IPS-15b (cell line): Measurements from ENCODE around the gene NABP1.

Experiments used
- H3K27me3 ChIP-seq: one replicate; pipeline ENCODE4 v1.6.1; 2013; ENCODE audit warnings: low read length; ENCODE audit not compliant: control insufficient read depth, insufficient read depth
- H3K36me3 ChIP-seq: one replicate; pipeline ENCODE4 v1.6.1; 2013; ENCODE audit warnings: low read length; ENCODE audit not compliant: control insufficient read depth, insufficient read depth
- H3K4me1 ChIP-seq: one replicate; pipeline ENCODE4 v1.6.1; 2013; ENCODE audit warnings: mild to moderate bottlenecking, low read length; ENCODE audit not compliant: control insufficient read depth, insufficient read depth
- H3K4me3 ChIP-seq: one replicate; pipeline ENCODE4 v1.5.1; 2013; ENCODE audit warnings: low read depth, low read length
- H3K9ac ChIP-seq: one replicate; pipeline ENCODE4 v1.6.1; 2013; ENCODE audit warnings: low read depth, mild to moderate bottlenecking, low read length
- H3K9me3 ChIP-seq: one replicate; pipeline ENCODE4 v1.6.1; 2013; ENCODE audit warnings: mild to moderate bottlenecking, low read length; ENCODE audit not compliant: control insufficient read depth, insufficient read depth

The NABP1 gene, protein sequence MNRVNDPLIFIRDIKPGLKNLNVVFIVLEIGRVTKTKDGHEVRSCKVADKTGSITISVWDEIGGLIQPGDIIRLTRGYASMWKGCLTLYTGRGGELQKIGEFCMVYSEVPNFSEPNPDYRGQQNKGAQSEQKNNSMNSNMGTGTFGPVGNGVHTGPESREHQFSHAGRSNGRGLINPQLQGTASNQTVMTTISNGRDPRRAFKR

DNA sequence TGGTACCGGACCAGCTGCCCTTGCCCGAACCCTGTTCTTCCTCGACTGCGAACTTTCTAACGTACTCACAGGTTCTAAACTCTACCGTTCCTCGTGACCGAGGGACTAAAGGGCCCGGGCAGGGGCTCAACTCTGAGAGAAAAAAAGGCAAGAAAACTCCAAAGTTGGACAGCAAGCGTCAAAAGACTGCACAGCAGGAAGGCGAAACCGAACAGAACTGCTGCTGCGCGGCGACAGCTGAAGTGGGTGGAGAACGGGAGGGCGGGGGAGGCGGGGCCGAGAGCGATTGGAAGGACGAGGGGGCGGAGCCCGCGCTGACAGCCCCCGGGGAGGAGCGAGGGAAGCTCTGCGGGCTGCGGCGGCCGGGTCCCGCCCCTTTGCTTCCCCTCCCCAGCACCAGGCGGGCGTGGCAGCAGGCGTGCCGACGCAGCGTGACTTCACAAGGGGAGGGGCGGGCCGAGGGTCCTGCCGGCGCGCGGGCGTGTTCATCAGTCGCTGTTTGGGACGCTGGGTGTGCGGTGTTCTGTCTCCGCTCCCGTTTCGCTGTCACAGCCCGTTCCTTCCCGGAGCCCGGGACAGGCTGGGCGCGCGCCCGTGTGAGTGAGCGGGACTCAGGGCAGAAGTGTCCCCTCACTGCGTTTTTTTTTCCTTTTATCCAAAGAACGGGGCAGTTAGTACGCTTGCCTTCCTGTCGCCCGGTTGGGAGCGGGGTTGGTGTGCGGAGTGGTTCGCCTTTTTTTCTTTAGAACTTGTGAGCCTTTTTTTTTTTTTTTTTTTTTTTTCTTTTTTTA is at the start of gene NABP1:
NABP1 (plus strand) TSS at position 491 of the 791 bp plus-strand sequence. CDS start 479 bp downstream, outside the sequence.
- Histone ChIP-seq H3K36me3 (no peaks in the 10 kb centered on the region), H3K27me3 (no peaks in the 10 kb centered on the region), H3K4me1 (no peaks in the 10 kb centered on the region), H3K9ac (peak within 1 kb of the TSS; percentile 50), H3K9me3 (no peaks in the 10 kb centered on the region), H3K4me3 (peak within 1 kb of the TSS; percentile 62)

GRCh38 chr2:191629001-191629453 is 48.9 kb upstream of the NABP1 start:
- Histone ChIP-seq H3K4me1 (no peaks in the 10 kb centered on the region), H3K4me3 (no peak overlapping the region), H3K9me3 (no peaks in the 10 kb centered on the region), H3K9ac (no peak overlapping the region), H3K27me3 (no peaks in the 10 kb centered on the region), H3K36me3 (no peaks in the 10 kb centered on the region)

DNA sequence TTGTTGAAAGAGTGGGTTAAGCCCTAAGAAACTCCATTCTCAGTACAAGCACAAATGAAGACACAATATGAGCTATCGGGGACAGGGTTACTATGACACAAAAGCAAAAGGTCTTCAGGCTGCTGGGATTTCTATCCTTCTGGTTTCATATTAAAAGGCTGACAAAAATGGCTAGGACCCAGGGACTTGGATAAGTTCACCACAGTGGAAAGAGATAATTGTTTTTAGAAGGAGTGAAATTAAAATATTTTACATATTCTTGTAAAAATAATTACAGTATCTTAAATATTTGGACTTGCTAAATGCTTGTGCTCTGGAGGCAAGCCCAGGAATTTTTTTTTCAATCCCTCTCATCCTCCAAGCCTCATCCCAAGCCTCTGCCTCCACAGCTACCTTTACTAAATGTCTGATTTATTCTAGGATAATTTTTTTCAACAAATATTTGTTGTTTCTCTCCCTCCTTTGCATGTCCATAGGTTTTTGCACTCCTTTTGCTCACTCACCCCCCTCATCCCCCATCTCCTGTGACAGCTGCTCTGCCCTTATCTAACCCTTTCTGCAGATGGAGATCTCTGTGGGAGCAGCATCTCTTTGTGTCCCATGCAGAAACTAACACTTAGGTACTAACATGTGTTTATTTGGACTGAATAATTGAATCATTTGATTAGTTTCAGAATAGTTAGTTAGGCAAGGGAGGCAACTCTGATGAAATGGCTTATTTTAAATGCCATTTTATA is 47.8 kb upstream of the NABP1 start:
- no peak overlapping the region for H3K4me3 ChIP-seq

GRCh38 chr2:191631754-191632153 is 46.2 kb upstream of the NABP1 start:
- Histone ChIP-seq H3K4me3 (no peak overlapping the region), H3K4me1 (no peaks in the 10 kb centered on the region), H3K27me3 (no peaks in the 10 kb centered on the region), H3K36me3 (no peaks in the 10 kb centered on the region), H3K9me3 (no peaks in the 10 kb centered on the region), H3K9ac (no peak overlapping the region)

More for the DNA sequence above, 47.8 kb upstream of the NABP1 start:
- no peaks in the 10 kb centered on the region for H3K4me1 ChIP-seq
- H3K9me3 ChIP-seq: no peaks in the 10 kb centered on the region
- no peaks in the 10 kb centered on the region for H3K27me3 ChIP-seq
- no peaks in the 10 kb centered on the region for H3K36me3 ChIP-seq
- no peak overlapping the region for H3K9ac ChIP-seq

DNA sequence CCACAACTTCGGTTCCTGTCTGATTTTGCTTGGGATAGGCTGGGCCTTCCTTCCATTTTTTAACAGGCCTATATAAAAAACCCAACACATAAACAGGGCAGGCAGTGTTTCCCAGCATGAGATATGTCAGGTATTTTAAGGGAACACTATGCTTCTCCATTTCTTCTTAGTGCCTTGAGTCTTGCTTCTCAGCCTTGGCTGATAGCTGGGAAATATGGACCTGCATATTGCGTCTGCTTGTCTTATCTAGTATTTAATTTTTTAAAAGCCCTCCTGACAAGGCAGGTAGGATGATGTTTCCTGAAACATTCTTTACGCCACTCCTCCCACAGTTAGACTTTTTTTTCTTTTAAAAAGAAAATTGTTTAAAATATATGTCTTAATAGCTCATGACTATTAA is 45.5 kb upstream of the NABP1 start:
- Histone ChIP-seq H3K9ac (no peak overlapping the region), H3K36me3 (no peaks in the 10 kb centered on the region), H3K9me3 (no peaks in the 10 kb centered on the region), H3K4me3 (no peak overlapping the region), H3K27me3 (no peaks in the 10 kb centered on the region), H3K4me1 (peaks cover 4% of the 10 kb centered on the region)

GRCh38 chr2:191634791-191635190 is 43.1 kb upstream of the NABP1 start:
- no peaks in the 10 kb centered on the region for H3K9me3 ChIP-seq
- no peaks in the 10 kb centered on the region for H3K36me3 ChIP-seq
- H3K4me3 ChIP-seq: no peak overlapping the region
- peaks cover 14% of the 10 kb centered on the region for H3K4me1 ChIP-seq
- no peak overlapping the region for H3K9ac ChIP-seq
- H3K27me3 ChIP-seq: no peaks in the 10 kb centered on the region

DNA sequence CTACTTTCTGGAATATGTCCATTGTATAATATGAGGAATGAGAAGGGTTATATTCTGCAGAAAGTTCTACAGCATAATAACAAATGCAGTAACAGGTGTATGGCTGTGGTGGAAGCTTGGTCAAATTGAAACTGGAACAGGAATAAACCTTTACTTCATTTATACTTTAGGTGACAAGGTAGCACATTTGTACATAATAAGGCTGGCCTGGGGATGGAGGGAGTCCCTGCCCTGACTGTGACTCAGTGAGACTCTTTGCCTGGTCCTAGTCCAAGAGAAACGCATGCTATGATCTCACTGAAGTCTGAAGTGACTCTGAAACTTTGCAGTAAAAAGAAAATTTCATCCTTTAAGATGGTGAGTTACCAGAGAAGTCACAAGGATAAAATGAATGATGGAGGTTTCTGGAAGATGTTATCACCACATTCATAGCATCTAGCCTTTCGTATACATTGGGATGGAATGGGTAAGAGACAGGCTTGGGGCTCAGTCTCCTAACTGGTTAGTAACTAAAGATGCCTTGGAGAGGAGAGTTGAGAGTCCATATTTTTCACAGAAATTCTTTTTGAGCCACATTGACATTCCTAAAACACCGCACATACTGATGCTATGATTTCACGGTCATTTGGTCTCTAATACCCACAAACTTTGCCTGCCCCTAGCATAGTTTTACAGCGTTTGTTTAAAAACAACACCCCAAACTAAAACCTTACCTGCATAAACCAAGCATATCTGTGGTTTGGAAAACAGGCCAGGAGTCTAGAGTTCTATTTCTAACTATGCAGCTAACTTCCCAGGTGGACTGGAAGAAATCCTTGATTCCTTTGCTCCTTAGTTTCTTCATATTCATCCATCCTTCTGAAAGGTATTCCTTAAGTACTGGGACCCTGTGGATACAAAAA is 42.4 kb upstream of the NABP1 start:
- Histone ChIP-seq H3K4me1 (peaks cover 14% of the 10 kb centered on the region), H3K4me3 (no peak overlapping the region), H3K36me3 (no peaks in the 10 kb centered on the region), H3K27me3 (no peaks in the 10 kb centered on the region), H3K9me3 (no peaks in the 10 kb centered on the region), H3K9ac (no peak overlapping the region)

DNA sequence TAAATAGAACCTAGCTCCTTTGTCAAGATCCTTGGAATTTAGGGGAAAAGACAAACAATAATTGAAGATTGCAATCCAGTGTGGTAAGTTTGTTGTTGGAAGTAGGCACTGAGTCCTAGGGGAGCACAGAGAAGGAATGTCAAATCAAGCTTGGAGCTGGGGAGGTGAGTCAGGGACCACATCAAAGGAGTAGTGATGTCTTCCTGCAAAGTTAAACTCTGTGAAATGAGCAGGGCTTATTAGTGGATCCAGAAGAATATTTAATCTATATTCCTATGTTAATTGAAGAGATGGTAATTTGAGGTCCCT is 41.7 kb upstream of the NABP1 start:
- no peaks in the 10 kb centered on the region for H3K36me3 ChIP-seq
- no peaks in the 10 kb centered on the region for H3K27me3 ChIP-seq
- H3K4me1 ChIP-seq: peaks cover 14% of the 10 kb centered on the region
- no peak overlapping the region for H3K4me3 ChIP-seq
- no peak overlapping the region for H3K9ac ChIP-seq
- H3K9me3 ChIP-seq: no peaks in the 10 kb centered on the region

GRCh38 chr2:191636586-191636985 is 41.4 kb upstream of the NABP1 start:
- no peaks in the 10 kb centered on the region for H3K27me3 ChIP-seq
- H3K9ac ChIP-seq: no peak overlapping the region
- H3K36me3 ChIP-seq: no peaks in the 10 kb centered on the region
- no peak overlapping the region for H3K4me3 ChIP-seq
- no peaks in the 10 kb centered on the region for H3K9me3 ChIP-seq
- peaks cover 14% of the 10 kb centered on the region for H3K4me1 ChIP-seq

GRCh38 chr2:191637182-191638078 is 40.5 kb upstream of the NABP1 start:
- H3K4me1 ChIP-seq: peaks cover 14% of the 10 kb centered on the region
- H3K36me3 ChIP-seq: no peaks in the 10 kb centered on the region
- no peaks in the 10 kb centered on the region for H3K27me3 ChIP-seq
- H3K9me3 ChIP-seq: no peaks in the 10 kb centered on the region
- no peak overlapping the region for H3K9ac ChIP-seq
- no peak overlapping the region for H3K4me3 ChIP-seq
